Measurements from ENCODE around the gene LRRK1. TPM values are rescaled to one million over a fixed set of nuclear protein-coding genes. Genes with fewer than 3 reads are reported as not detected.

Gene LRRK1
- total and polyA plus RNA-seq, 2 of the 13 experiments (the other 11 are each of a cell fraction or from before 2014, with no cell fraction given) = 0.13 to 1.2 TPM

- peak overlapping the region in 2 of 3 experiments; percentile 19 to 81; a peak in 3 of 6 replicates for H3K4me3 ChIP-seq (replicated peaks in 1 of 3; ENCODE audit: insufficient read depth in 1 of 3, low read depth in 2 of 3, low read length in 3 of 3)
- FAIRE-seq (no peak), ATAC-seq (no peak), DNase-seq (ENCODE audit: low spot score) (no peak)
- no TSS peak for BruUV-seq (replicated peaks)
- H3K27ac ChIP-seq (ENCODE audit: extremely low read length, insufficient read depth, low read length) = peak overlapping the region; percentile 76
- in situ Hi-C loops (cut with HindIII; ENCODE audit: extremely low pct_ligation_motif_present, low pct_unique_long_range_greater_than_20kb) (loop anchor here (5.0 kb wide), 1 partner anchor 35 kb away; no protein-coding TSS in a partner anchor), intact Hi-C loops (cut with micrococcal nuclease; ENCODE audit: unreplicated experiment) (loop anchor here (5.0 kb wide), 1 partner anchor 35 kb away; no protein-coding TSS in a partner anchor)
- ChIA-PET CTCF (ENCODE audit: low intra/inter-chr PET ratio, low total read pairs) (interaction anchor here (5.4 kb wide), 1 partner anchor 165 kb away, joined by 37 read pairs; no protein-coding TSS in a partner anchor), POLR2A (interaction anchor here (3.4 kb wide), 1 partner anchor 22 kb away, joined by 36 read pairs; no protein-coding TSS in a partner anchor)
- no peak overlapping the region for H2AFZ ChIP-seq (ENCODE audit: low read length)
- H3K4me1 ChIP-seq (ENCODE audit: insufficient read depth, low read length) = peaks cover 54% of the 10 kb centered on the region
- no peaks in the 10 kb centered on the region for H3K9me3 ChIP-seq (ENCODE audit: low read length)
- WGBS (ENCODE audit: low lambda C conversion rate) = 66% methylated on average over 8 of the region's 11 CpGs
- H3K4me2 ChIP-seq (ENCODE audit: low read depth, low read length) = peak overlapping the region; percentile 86
- H3K36me3 ChIP-seq (replicated peaks in 1 of 2; ENCODE audit: control insufficient read depth in 1 of 2, insufficient read depth in 2 of 2, low read length in 2 of 2) = no peaks in the 10 kb centered on the region
- H3K27me3 ChIP-seq (ENCODE audit: control insufficient read depth in 1 of 2, insufficient read depth in 2 of 2, low read length in 2 of 2) = peaks cover 0 to 11% of the 10 kb centered on the region in 2 experiments; a peak in 1 of 5 replicates
- peaks cover 20% of the 10 kb centered on the region for H3K79me2 ChIP-seq (ENCODE audit: insufficient read depth, low read length)
- H3K9ac ChIP-seq (ENCODE audit: insufficient read depth, low read depth, low read length) = peak overlapping the region; percentile 72
- H4K20me1 ChIP-seq (ENCODE audit: insufficient read depth, low read length) = no peaks in the 10 kb centered on the region
- TF ChIP-seq, protein P1, sequence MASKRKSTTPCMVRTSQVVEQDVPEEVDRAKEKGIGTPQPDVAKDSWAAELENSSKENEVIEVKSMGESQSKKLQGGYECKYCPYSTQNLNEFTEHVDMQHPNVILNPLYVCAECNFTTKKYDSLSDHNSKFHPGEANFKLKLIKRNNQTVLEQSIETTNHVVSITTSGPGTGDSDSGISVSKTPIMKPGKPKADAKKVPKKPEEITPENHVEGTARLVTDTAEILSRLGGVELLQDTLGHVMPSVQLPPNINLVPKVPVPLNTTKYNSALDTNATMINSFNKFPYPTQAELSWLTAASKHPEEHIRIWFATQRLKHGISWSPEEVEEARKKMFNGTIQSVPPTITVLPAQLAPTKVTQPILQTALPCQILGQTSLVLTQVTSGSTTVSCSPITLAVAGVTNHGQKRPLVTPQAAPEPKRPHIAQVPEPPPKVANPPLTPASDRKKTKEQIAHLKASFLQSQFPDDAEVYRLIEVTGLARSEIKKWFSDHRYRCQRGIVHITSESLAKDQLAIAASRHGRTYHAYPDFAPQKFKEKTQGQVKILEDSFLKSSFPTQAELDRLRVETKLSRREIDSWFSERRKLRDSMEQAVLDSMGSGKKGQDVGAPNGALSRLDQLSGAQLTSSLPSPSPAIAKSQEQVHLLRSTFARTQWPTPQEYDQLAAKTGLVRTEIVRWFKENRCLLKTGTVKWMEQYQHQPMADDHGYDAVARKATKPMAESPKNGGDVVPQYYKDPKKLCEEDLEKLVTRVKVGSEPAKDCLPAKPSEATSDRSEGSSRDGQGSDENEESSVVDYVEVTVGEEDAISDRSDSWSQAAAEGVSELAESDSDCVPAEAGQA (IDR thresholded peaks at IDR 0.05; ENCODE audit: low read depth) = no peak
- TF ChIP-seq, protein P1 (CRISPR knock-in tag; IDR thresholded peaks at IDR 0.05; ENCODE audit: borderline replicate concordance) = no peak
- no peak for TF ChIP-seq ZNF503 (CRISPR knock-in tag; IDR thresholded peaks at IDR 0.05)
- TF ChIP-seq, protein P2, sequence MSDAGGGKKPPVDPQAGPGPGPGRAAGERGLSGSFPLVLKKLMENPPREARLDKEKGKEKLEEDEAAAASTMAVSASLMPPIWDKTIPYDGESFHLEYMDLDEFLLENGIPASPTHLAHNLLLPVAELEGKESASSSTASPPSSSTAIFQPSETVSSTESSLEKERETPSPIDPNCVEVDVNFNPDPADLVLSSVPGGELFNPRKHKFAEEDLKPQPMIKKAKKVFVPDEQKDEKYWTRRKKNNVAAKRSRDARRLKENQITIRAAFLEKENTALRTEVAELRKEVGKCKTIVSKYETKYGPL (CRISPR knock-in tag; IDR thresholded peaks at IDR 0.05) = no peak
- TF ChIP-seq, protein P3, sequence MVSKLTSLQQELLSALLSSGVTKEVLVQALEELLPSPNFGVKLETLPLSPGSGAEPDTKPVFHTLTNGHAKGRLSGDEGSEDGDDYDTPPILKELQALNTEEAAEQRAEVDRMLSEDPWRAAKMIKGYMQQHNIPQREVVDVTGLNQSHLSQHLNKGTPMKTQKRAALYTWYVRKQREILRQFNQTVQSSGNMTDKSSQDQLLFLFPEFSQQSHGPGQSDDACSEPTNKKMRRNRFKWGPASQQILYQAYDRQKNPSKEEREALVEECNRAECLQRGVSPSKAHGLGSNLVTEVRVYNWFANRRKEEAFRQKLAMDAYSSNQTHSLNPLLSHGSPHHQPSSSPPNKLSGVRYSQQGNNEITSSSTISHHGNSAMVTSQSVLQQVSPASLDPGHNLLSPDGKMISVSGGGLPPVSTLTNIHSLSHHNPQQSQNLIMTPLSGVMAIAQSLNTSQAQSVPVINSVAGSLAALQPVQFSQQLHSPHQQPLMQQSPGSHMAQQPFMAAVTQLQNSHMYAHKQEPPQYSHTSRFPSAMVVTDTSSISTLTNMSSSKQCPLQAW (CRISPR knock-in tag; IDR thresholded peaks at IDR 0.05) = peak; percentile 8; the same call in 1 of the 2 replicates
These were observed 173.2 kb downstream of the LRRK1 start for GRCh38 chr15:101092156-101092866.
